Mesenteric fat pad (tissue), 1 donor: ENCODE results near the gene TEAD1. TPM values are rescaled to one million over a fixed set of nuclear protein-coding genes. Genes with fewer than 3 reads are reported as not detected.

Experiments
- DNase-seq: peaks from one replicate; pipeline ENCODE4 v3.0.0-alpha.2; 2020; ENCODE audit warnings: low spot score
- total RNA-seq: library from RNA; stranded (reverse); fragmentation: NEBNext Ultra II Directional; extraction: Animal tissue kit (Norgen Biotek cat#: 25700); gene quantifications from one replicate; pipeline ENCODE4 v1.2.1, GENCODE V29; 2021
- donor health status: DM: yes; HTN: yes; CAD: no.

TEAD1 gene
- total RNA-seq, 1 donor from 2014 or later: 150 TPM

GRCh38 chr11:12786450-12786849 lies 112.2 kb downstream of the TEAD1 start:
- no peak for DNase-seq

GRCh38 chr11:12786891-12787290 lies 112.7 kb downstream of the TEAD1 start:
- DNase-seq: no peak

GRCh38 chr11:12787847-12788246 lies 113.6 kb downstream of the TEAD1 start:
- no peak for DNase-seq

- DNase-seq: no peak
Measured at GRCh38 chr11:12789054-12789453, 114.8 kb downstream of the TEAD1 start.

- no peak for DNase-seq
Measured at GRCh38 chr11:12789596-12790215, 115.5 kb downstream of the TEAD1 start.

- no peak for DNase-seq
Measured at GRCh38 chr11:12790861-12791616, 116.8 kb downstream of the TEAD1 start.

- no peak for DNase-seq
Measured at GRCh38 chr11:12792018-12792417, 117.8 kb downstream of the TEAD1 start.

GRCh38 chr11:12792590-12792989 lies 118.4 kb downstream of the TEAD1 start:
- no peak for DNase-seq

GRCh38 chr11:12793065-12793464 lies 118.8 kb downstream of the TEAD1 start:
- DNase-seq: no peak

- DNase-seq: no peak
Measured at GRCh38 chr11:12793506-12793905, 119.3 kb downstream of the TEAD1 start.

- DNase-seq: no peak
Measured at GRCh38 chr11:12794576-12795230, 120.5 kb downstream of the TEAD1 start.

GRCh38 chr11:12797996-12798395 lies 123.8 kb downstream of the TEAD1 start:
- DNase-seq: no peak

GRCh38 chr11:12798609-12799011 lies 124.4 kb downstream of the TEAD1 start:
- no peak for DNase-seq

- no peak for DNase-seq
Measured at GRCh38 chr11:12799334-12799835, 125.2 kb downstream of the TEAD1 start.

GRCh38 chr11:12800032-12800671 lies 125.9 kb downstream of the TEAD1 start:
- no peak for DNase-seq

- no peak for DNase-seq
Measured at GRCh38 chr11:12800871-12801270, 126.7 kb downstream of the TEAD1 start.

- DNase-seq: no peak
Measured at GRCh38 chr11:12801976-12802375, 127.8 kb downstream of the TEAD1 start.

- no peak for DNase-seq
Measured at GRCh38 chr11:12802418-12803085, 128.3 kb downstream of the TEAD1 start.

- DNase-seq: no peak
Measured at GRCh38 chr11:12803086-12803826, 129.0 kb downstream of the TEAD1 start.

GRCh38 chr11:12806113-12806512 lies 131.9 kb downstream of the TEAD1 start:
- no peak for DNase-seq
